H9 (cell line): Measurements from ENCODE around the gene UBE2N. TPM values are rescaled to one million over a fixed set of nuclear protein-coding genes. Genes with fewer than 3 reads are reported as not detected.

Experiments used
- DNase-seq: peaks from one replicate; pipeline ENCODE4 v3.0.0-alpha.2; 2017
- H2AFZ ChIP-seq: one replicate; pipeline ENCODE4 v1.6.1; 2013; ENCODE audit warnings: mild to moderate bottlenecking, low read length, control low read depth, moderate library complexity
- H2AK5ac ChIP-seq: 2 replicates; pipeline ENCODE4 v1.6.1; 2013; ENCODE audit warnings: low read length, control low read depth, mixed read lengths; ENCODE audit not compliant: insufficient read length
- H2BK120ac ChIP-seq: one replicate; pipeline ENCODE4 v1.6.1; 2013; ENCODE audit warnings: low read depth, mild to moderate bottlenecking, low read length, control low read depth, inconsistent platforms; ENCODE audit not compliant: poor library complexity, severe bottlenecking
- H2BK12ac ChIP-seq: 2 replicates; pipeline ENCODE4 v1.6.1; 2013; ENCODE audit warnings: low read length, control low read depth, mixed read lengths, low read depth; ENCODE audit not compliant: insufficient read length
- H2BK15ac ChIP-seq: 2 replicates; pipeline ENCODE4 v1.6.1; 2013; ENCODE audit warnings: low read depth, low read length, control low read depth
- H2BK20ac ChIP-seq: one replicate; pipeline ENCODE4 v1.6.1; 2013; ENCODE audit warnings: low read depth, mild to moderate bottlenecking, low read length, control low read depth, inconsistent platforms; ENCODE audit not compliant: poor library complexity, severe bottlenecking
- H2BK5ac ChIP-seq: 2 replicates; pipeline ENCODE4 v1.6.1; 2013; ENCODE audit warnings: low read length, control low read depth, mixed read lengths; ENCODE audit not compliant: insufficient read length
- H3K14ac ChIP-seq: 2 replicates; pipeline ENCODE4 v1.6.1; 2013; ENCODE audit warnings: low read length, control low read depth; ENCODE audit not compliant: insufficient read depth
- H3K18ac ChIP-seq: 2 replicates; pipeline ENCODE4 v1.6.1; 2013; ENCODE audit warnings: low read depth, mild to moderate bottlenecking, mixed read lengths, low read length, control low read depth; ENCODE audit not compliant: insufficient read length
- H3K23ac ChIP-seq: 2 replicates; pipeline ENCODE4 v1.6.1; 2013; ENCODE audit warnings: low read length, control low read depth, mixed read lengths, low read depth; ENCODE audit not compliant: insufficient read length
- H3K23me2 ChIP-seq: 2 replicates; pipeline ENCODE4 v1.6.1; 2013; ENCODE audit warnings: low read depth, mild to moderate bottlenecking, mixed read lengths, low read length, control low read depth; ENCODE audit not compliant: insufficient read length, poor library complexity, severe bottlenecking
- H3K27ac ChIP-seq: 2 replicates; pipeline ENCODE4 v1.5.1; 2013; ENCODE audit warnings: low read length, control low read depth, mixed read lengths, low read depth; ENCODE audit not compliant: insufficient read length
- H3K27me3 ChIP-seq: 2 replicates; pipeline ENCODE4 v1.6.1; 2013; ENCODE audit warnings: low read length, control low read depth, inconsistent platforms; ENCODE audit not compliant: insufficient read depth
- H3K4ac ChIP-seq: 2 replicates; pipeline ENCODE4 v1.6.1; 2013; ENCODE audit warnings: low read depth, mild to moderate bottlenecking, control low read depth, inconsistent platforms, low read length, moderate library complexity
- H3K4me1 ChIP-seq: 2 replicates; pipeline ENCODE4 v1.6.1; 2013; ENCODE audit warnings: low read length, control low read depth, inconsistent platforms; ENCODE audit not compliant: insufficient read depth
- H3K4me2 ChIP-seq: 2 replicates; pipeline ENCODE4 v1.6.1; 2013; ENCODE audit warnings: low read length, control low read depth, mixed read lengths; ENCODE audit not compliant: insufficient read length, insufficient read depth
- H3K56ac ChIP-seq: 2 replicates; pipeline ENCODE4 v1.6.1; 2013; ENCODE audit warnings: low read depth, mild to moderate bottlenecking, mixed read lengths, low read length, control low read depth; ENCODE audit not compliant: insufficient read length
- H3K79me1 ChIP-seq: 2 replicates; pipeline ENCODE4 v1.6.1; 2013; ENCODE audit warnings: low read depth, mild to moderate bottlenecking, moderate library complexity, low read length, control low read depth, inconsistent platforms; ENCODE audit not compliant: insufficient read depth, poor library complexity, severe bottlenecking
- H3K79me2 ChIP-seq: 2 replicates; pipeline ENCODE4 v1.6.1; 2013; ENCODE audit warnings: low read length, control low read depth, inconsistent platforms; ENCODE audit not compliant: insufficient read depth
- H3K9ac ChIP-seq: 2 replicates; pipeline ENCODE4 v1.6.1; 2013; ENCODE audit warnings: low read length, control low read depth, mixed read lengths; ENCODE audit not compliant: insufficient read length; ENCODE audit errors: extremely low read depth
- H3K9me3 ChIP-seq: one replicate; pipeline ENCODE4 v1.6.1; 2013; ENCODE audit warnings: low read depth, low read length, inconsistent platforms; ENCODE audit not compliant: control insufficient read depth
- H3T11ph ChIP-seq: one replicate; pipeline ENCODE4 v1.6.1; 2013; ENCODE audit warnings: mild to moderate bottlenecking, low read length, control low read depth, inconsistent platforms
- H4K20me1 ChIP-seq: one replicate; pipeline ENCODE4 v1.6.1; 2013; ENCODE audit not compliant: control insufficient read depth, insufficient read length, insufficient read depth
- H4K5ac ChIP-seq: 2 replicates; pipeline ENCODE4 v1.6.1; 2013; ENCODE audit warnings: low read depth, mild to moderate bottlenecking, mixed read lengths, low read length, control low read depth; ENCODE audit not compliant: insufficient read length
- H4K8ac ChIP-seq: replicated peaks from 2 replicates; pipeline ENCODE4 v1.6.1; 2013; ENCODE audit warnings: low read length, control low read depth, mixed read lengths, low read depth; ENCODE audit not compliant: insufficient read length
- H4K91ac ChIP-seq: 2 replicates; pipeline ENCODE4 v1.6.1; 2013; ENCODE audit warnings: low read depth, mild to moderate bottlenecking, moderate library complexity, mixed read lengths, low read length, control low read depth; ENCODE audit not compliant: insufficient read length
- H3K27ac Mint-ChIP-seq, 3 experiments: 2 replicates in 2 of 3; 3 replicates in 1 of 3; pipeline ENCODE4 v1.8.0; 2020 to 2021; ENCODE audit warnings: mixed read lengths in 3 of 3, mild to moderate bottlenecking in 1 of 3, moderate library complexity in 1 of 3
- H3K27me3 Mint-ChIP-seq: 2 replicates; pipeline ENCODE4 v1.8.0; 2021; ENCODE audit warnings: low read depth, mild to moderate bottlenecking, moderate library complexity, mixed read lengths
- H3K36me3 Mint-ChIP-seq, 3 experiments: 2 replicates in 2 of 3; 3 replicates in 1 of 3; pipeline ENCODE4 v1.8.0; 2020 to 2021; ENCODE audit warnings: low read depth in 3 of 3, mixed read lengths in 3 of 3; ENCODE audit not compliant: insufficient read depth in 1 of 3
- H3K4me1 Mint-ChIP-seq, 2 experiments: 2 replicates each; pipeline ENCODE4 v1.8.0; 2020; ENCODE audit warnings: mixed read lengths in 2 of 2
- H3K4me3 Mint-ChIP-seq, 2 experiments: 2 replicates in 1 of 2; 3 replicates in 1 of 2; pipeline ENCODE4 v1.8.0; 2020 to 2021; ENCODE audit warnings: mild to moderate bottlenecking in 2 of 2, mixed read lengths in 2 of 2, moderate library complexity in 1 of 2
- H3K9me3 Mint-ChIP-seq, 2 experiments: 2 replicates in 1 of 2; 3 replicates in 1 of 2; pipeline ENCODE4 v1.8.0; 2020; ENCODE audit warnings: mild to moderate bottlenecking in 2 of 2, mixed read lengths in 2 of 2, moderate library complexity in 1 of 2
- WGBS: extraction: QIAGEN DNeasy Blood & Tissue Kit; methylation state at CpG from one replicate; pipeline ENCODE4 v1.1.7; 2013; ENCODE audit warnings: missing lambda C conversion rate, low lambda C conversion rate, mixed read lengths; ENCODE audit not compliant: insufficient read length; ENCODE audit errors: extremely low coverage; 5-methylcytosine and 5-hydroxymethylcytosine counted together
- total RNA-seq: library from RNA; stranded (reverse); gene quantifications from 2 replicates; pipeline ENCODE4 v1.2.1, GENCODE V29; 2021
- TF ChIP-seq, protein P1 (sequence below): fragments of 200-600 bp; sonication (generic); conservative IDR thresholded peaks from 3 replicates; pipeline ENCODE4 v1.8.0; 2021; ENCODE audit warnings: antibody characterized with exemption, mild to moderate bottlenecking

The UBE2N gene
- total RNA-seq, 1 experiment from 2014 or later = 192 TPM

DNA sequence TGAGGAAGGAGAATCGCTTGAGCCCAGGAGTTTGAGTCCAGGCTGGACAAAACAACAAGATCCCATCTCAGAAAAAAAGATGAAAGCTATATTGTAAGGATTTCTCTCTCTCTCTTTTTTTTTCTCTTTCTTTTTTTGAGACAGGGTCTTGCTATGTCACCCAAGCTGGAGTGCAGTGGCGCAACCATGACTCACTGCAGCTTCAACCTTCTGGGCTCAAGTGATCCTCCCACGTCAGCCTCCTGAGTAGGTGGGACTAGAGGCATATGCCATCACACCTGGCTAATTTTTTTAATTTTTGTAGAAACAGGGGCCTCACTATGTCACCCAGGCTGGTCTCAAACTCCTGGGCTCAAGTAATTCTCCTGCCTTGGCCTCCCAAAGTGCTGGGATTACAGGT, 19.8 kb upstream of the UBE2N start:
- no peak for DNase-seq
- Histone ChIP-seq H2BK5ac (no peak overlapping the region), H4K5ac (no peak overlapping the region), H2AFZ (no peak overlapping the region), H3T11ph (no peak overlapping the region), H4K20me1 (no peaks in the 10 kb centered on the region), H4K91ac (no peak overlapping the region), H3K18ac (no peak overlapping the region), H2AK5ac (no peak overlapping the region), H2BK15ac (no peak overlapping the region), H3K79me2 (no peaks in the 10 kb centered on the region), H3K56ac (no peak overlapping the region), H2BK12ac (no peak overlapping the region), H3K27me3 (no peaks in the 10 kb centered on the region), H3K4ac (no peak overlapping the region), H3K79me1 (no peaks in the 10 kb centered on the region), H3K9ac (no peak overlapping the region), H2BK20ac (no peak overlapping the region), H4K8ac (no peak overlapping the region), H3K23ac (no peak overlapping the region), H3K4me1 (no peaks in the 10 kb centered on the region), H3K27ac (no peak overlapping the region), H3K23me2 (no peaks in the 10 kb centered on the region), H3K9me3 (no peaks in the 10 kb centered on the region), H3K4me2 (no peak overlapping the region), H3K14ac (no peak overlapping the region), H2BK120ac (no peak overlapping the region)
- H3K4me1 Mint-ChIP-seq = no peaks in the 10 kb centered on the region; a peak in 1 of 4 replicates
- H3K27me3 Mint-ChIP-seq = no peaks in the 10 kb centered on the region; the same call in 1 of the 2 replicates
- no peak overlapping the region for H3K27ac Mint-ChIP-seq
- no CpG with 5 or more reads among the region's 3 CpGs for WGBS
- H3K36me3 Mint-ChIP-seq = no peaks in the 10 kb centered on the region
- no peaks in the 10 kb centered on the region for H3K9me3 Mint-ChIP-seq
- H3K4me3 Mint-ChIP-seq = no peak overlapping the region
- TF ChIP-seq, protein P1, sequence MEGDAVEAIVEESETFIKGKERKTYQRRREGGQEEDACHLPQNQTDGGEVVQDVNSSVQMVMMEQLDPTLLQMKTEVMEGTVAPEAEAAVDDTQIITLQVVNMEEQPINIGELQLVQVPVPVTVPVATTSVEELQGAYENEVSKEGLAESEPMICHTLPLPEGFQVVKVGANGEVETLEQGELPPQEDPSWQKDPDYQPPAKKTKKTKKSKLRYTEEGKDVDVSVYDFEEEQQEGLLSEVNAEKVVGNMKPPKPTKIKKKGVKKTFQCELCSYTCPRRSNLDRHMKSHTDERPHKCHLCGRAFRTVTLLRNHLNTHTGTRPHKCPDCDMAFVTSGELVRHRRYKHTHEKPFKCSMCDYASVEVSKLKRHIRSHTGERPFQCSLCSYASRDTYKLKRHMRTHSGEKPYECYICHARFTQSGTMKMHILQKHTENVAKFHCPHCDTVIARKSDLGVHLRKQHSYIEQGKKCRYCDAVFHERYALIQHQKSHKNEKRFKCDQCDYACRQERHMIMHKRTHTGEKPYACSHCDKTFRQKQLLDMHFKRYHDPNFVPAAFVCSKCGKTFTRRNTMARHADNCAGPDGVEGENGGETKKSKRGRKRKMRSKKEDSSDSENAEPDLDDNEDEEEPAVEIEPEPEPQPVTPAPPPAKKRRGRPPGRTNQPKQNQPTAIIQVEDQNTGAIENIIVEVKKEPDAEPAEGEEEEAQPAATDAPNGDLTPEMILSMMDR = no peak
